ENCODE data around the gene TNFRSF13B. TPM values are rescaled to one million over a fixed set of nuclear protein-coding genes. Genes with fewer than 3 reads are reported as not detected.
"Not testable (repeated sequence)": the region's sequence is repeated elsewhere in the genome, so short reads cannot be mapped to it uniquely, and the experiment has no call there.

The TNFRSF13B gene
- total RNA-seq, 1 experiment from 2014 or later = not detected

- DNase-seq (ENCODE audit: low read depth) = no peak
- in situ Hi-C loops (cut with HindIII; ENCODE audit: low pct_unique_long_range_greater_than_20kb, low sequenced_read_pairs) = no loop called here
These were observed 62.3 kb downstream of the TNFRSF13B start for GRCh38 chr17:16909472-16910246.

- no peak for DNase-seq (ENCODE audit: low read depth)
- in situ Hi-C loops (cut with HindIII; ENCODE audit: low pct_unique_long_range_greater_than_20kb, low sequenced_read_pairs) = no loop called here
These were observed 63.6 kb downstream of the TNFRSF13B start for GRCh38 chr17:16908273-16908672.

- in situ Hi-C loops (cut with HindIII; ENCODE audit: low pct_unique_long_range_greater_than_20kb, low sequenced_read_pairs) = no loop called here
- DNase-seq (ENCODE audit: low read depth) = no peak
These were observed 65.2 kb downstream of the TNFRSF13B start for GRCh38 chr17:16906680-16907079.

- peak; percentile 51 for DNase-seq (ENCODE audit: low read depth)
- in situ Hi-C loops (cut with HindIII; ENCODE audit: low pct_unique_long_range_greater_than_20kb, low sequenced_read_pairs) = no loop called here
These were observed 66.2 kb downstream of the TNFRSF13B start for GRCh38 chr17:16905593-16906191.

GRCh38 chr17:16903070-16903469 lies 68.8 kb downstream of the TNFRSF13B start:
- DNase-seq (ENCODE audit: low read depth); in situ Hi-C loops (cut with HindIII; ENCODE audit: low pct_unique_long_range_greater_than_20kb, low sequenced_read_pairs): not testable (repeated sequence)

GRCh38 chr17:16900288-16900882 lies 71.5 kb downstream of the TNFRSF13B start:
- in situ Hi-C loops (cut with HindIII; ENCODE audit: low pct_unique_long_range_greater_than_20kb, low sequenced_read_pairs) = no loop called here

GRCh38 chr17:16897211-16897896 lies 74.6 kb downstream of the TNFRSF13B start:
- DNase-seq (ENCODE audit: low read depth); in situ Hi-C loops (cut with HindIII; ENCODE audit: low pct_unique_long_range_greater_than_20kb, low sequenced_read_pairs): not testable (repeated sequence)

More at GRCh38 chr17:16900288-16900882, 71.5 kb downstream of the TNFRSF13B start:
- no peak for DNase-seq (ENCODE audit: low read depth)

GRCh38 chr17:16896235-16896634 lies 75.7 kb downstream of the TNFRSF13B start:
- DNase-seq (ENCODE audit: low read depth); in situ Hi-C loops (cut with HindIII; ENCODE audit: low pct_unique_long_range_greater_than_20kb, low sequenced_read_pairs): not testable (repeated sequence)

GRCh38 chr17:16893527-16893926 lies 78.4 kb downstream of the TNFRSF13B start:
- DNase-seq (ENCODE audit: low read depth); in situ Hi-C loops (cut with HindIII; ENCODE audit: low pct_unique_long_range_greater_than_20kb, low sequenced_read_pairs): not testable (repeated sequence)

- DNase-seq (ENCODE audit: low read depth); in situ Hi-C loops (cut with HindIII; ENCODE audit: low pct_unique_long_range_greater_than_20kb, low sequenced_read_pairs): not testable (repeated sequence)
These were observed 79.0 kb downstream of the TNFRSF13B start for GRCh38 chr17:16892876-16893454.

- no peak for DNase-seq (ENCODE audit: low read depth)
- in situ Hi-C loops (cut with HindIII; ENCODE audit: low pct_unique_long_range_greater_than_20kb, low sequenced_read_pairs) = no loop called here
These were observed 82.8 kb downstream of the TNFRSF13B start for GRCh38 chr17:16889088-16889465.

Other genes with a start within 250 kb of the TNFRSF13B start
- 86.2 and 92.8 TPM in 2 replicates for gene MPRIP, start 70.3 kb upstream of the TNFRSF13B start, total RNA-seq (2014; rRNA removed; shearing (Covaris generic); ENCODE audit: low replicate concordance)
- gene PLD6, start 234.2 kb upstream of the TNFRSF13B start, total RNA-seq (2014; rRNA removed; shearing (Covaris generic); ENCODE audit: low replicate concordance) = 4.7 and 5.5 TPM in 2 replicates

Measured in Caki2 (cell line).